Esophagus (tissue), 2 donors: ENCODE data around the gene VPS26B. TPM values are rescaled to one million over a fixed set of nuclear protein-coding genes. Genes with fewer than 3 reads are reported as not detected.
"Not testable (repeated sequence)": the region's sequence is repeated elsewhere in the genome, so short reads cannot be mapped to it uniquely, and the experiment has no call there.

Source experiments
- H3K27ac ChIP-seq, 2 donors: one replicate each; pipeline ENCODE4 v1.5.1; 2013; ENCODE audit warnings: low read depth in 2 of 2, mild to moderate bottlenecking in 2 of 2, inconsistent platforms in 1 of 2, low read length in 1 of 2, moderate library complexity in 1 of 2
- H3K27me3 ChIP-seq, 2 donors: one replicate each; pipeline ENCODE4 v1.6.1; 2013; ENCODE audit warnings: low read length in 2 of 2, control low read depth in 1 of 2, mild to moderate bottlenecking in 1 of 2; ENCODE audit not compliant: insufficient read depth in 2 of 2, control insufficient read depth in 1 of 2
- H3K36me3 ChIP-seq, 2 donors: one replicate each; pipeline ENCODE4 v1.6.1; 2013; ENCODE audit warnings: low read length in 1 of 2; ENCODE audit not compliant: control insufficient read depth in 2 of 2, insufficient read depth in 2 of 2
- H3K4me1 ChIP-seq, 2 donors: one replicate each; pipeline ENCODE4 v1.6.1; 2013; ENCODE audit warnings: low read length in 1 of 2; ENCODE audit not compliant: control insufficient read depth in 2 of 2, insufficient read depth in 2 of 2
- H3K4me3 ChIP-seq, 2 donors: one replicate each; pipeline ENCODE4 v1.5.1; 2013; ENCODE audit warnings: low read length in 2 of 2, mild to moderate bottlenecking in 2 of 2, low read depth in 1 of 2, moderate library complexity in 1 of 2
- H3K9me3 ChIP-seq, 2 donors: one replicate each; pipeline ENCODE4 v1.6.1; 2013; ENCODE audit warnings: mild to moderate bottlenecking in 2 of 2, low read depth in 1 of 2, low read length in 1 of 2, moderate library complexity in 1 of 2; ENCODE audit not compliant: control insufficient read depth in 2 of 2, insufficient read depth in 1 of 2
- WGBS, 2 donors: extraction: QIAGEN DNeasy Blood & Tissue Kit; methylation state at CpG; one replicate each; pipeline ENCODE4 v1.1.7; 2013; 5-methylcytosine and 5-hydroxymethylcytosine counted together
- polyA plus RNA-seq, 2 donors: library from polyadenylated mRNA; stranded (reverse); fragments of 200-250 nt; gene quantifications; one replicate each; pipeline ENCODE4 v1.2.3, GENCODE V29; 2013
- donor health status: healthy with polysubstance abuse.
- donor health status: Bipolar disorder and iron deficiency.

Gene VPS26B
- polyA plus RNA-seq, 2 donors: 13.0 to 17.7 TPM

GRCh38 chr11:134283461-134284230 lies 59.2 kb downstream of the VPS26B start:
- WGBS, 2 donors: 87 to 90% methylated on average over 16 of the region's 16 CpGs
- Histone ChIP-seq H3K27ac (no peak overlapping the region), H3K4me1 (peaks cover 0 to 4% of the 10 kb centered on the region in 2 donors), H3K4me3 (no peak overlapping the region), H3K36me3 (no peaks in the 10 kb centered on the region), H3K9me3 (no peaks in the 10 kb centered on the region), H3K27me3 (no peaks in the 10 kb centered on the region)

DNA sequence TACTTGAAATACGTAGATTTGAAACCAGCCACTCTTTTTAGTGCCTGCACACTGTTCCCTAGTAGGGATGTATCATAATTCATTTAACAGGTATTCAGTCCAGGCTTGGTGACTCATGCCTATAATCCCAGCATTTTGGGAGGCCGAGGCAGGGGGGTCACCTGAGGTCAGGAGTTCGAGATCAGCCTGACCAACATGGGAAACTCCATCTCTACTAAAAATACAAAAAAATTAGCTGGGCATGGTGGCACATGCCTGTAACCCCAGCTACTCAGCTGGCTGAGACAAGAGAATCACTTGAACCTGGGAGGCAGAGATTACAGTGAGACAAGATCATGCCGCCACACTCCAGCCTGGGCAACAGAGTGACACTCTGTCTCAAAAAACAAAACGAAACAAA lies 59.9 kb downstream of the VPS26B start:
- H3K4me3 ChIP-seq, H3K36me3 ChIP-seq, H3K27ac ChIP-seq, H3K9me3 ChIP-seq, H3K27me3 ChIP-seq, H3K4me1 ChIP-seq: not testable (repeated sequence)
- WGBS, 2 donors: 77 to 86% methylated on average over 5 of the region's 5 CpGs

GRCh38 chr11:134287561-134287960 lies 63.1 kb downstream of the VPS26B start:
- H3K4me1 ChIP-seq: peaks cover 0 to 2% of the 10 kb centered on the region in 2 donors
- 93% methylated on average over 12 of the region's 12 CpGs for WGBS, 2 donors
- no peaks in the 10 kb centered on the region for H3K27me3 ChIP-seq
- H3K9me3 ChIP-seq: peaks cover 0 to 2% of the 10 kb centered on the region in 2 donors
- no peak overlapping the region for H3K4me3 ChIP-seq
- no peak overlapping the region for H3K27ac ChIP-seq
- H3K36me3 ChIP-seq: no peaks in the 10 kb centered on the region

- Histone ChIP-seq H3K27me3 (no peaks in the 10 kb centered on the region), H3K9me3 (peaks cover 0 to 2% of the 10 kb centered on the region in 2 donors), H3K4me1 (no peaks in the 10 kb centered on the region), H3K4me3 (no peak overlapping the region), H3K36me3 (no peaks in the 10 kb centered on the region), H3K27ac (no peak overlapping the region)
- 93 to 94% methylated on average over 13 of the region's 13 CpGs for WGBS, 2 donors
These were observed 64.0 kb downstream of the VPS26B start for GRCh38 chr11:134288486-134288885.

DNA sequence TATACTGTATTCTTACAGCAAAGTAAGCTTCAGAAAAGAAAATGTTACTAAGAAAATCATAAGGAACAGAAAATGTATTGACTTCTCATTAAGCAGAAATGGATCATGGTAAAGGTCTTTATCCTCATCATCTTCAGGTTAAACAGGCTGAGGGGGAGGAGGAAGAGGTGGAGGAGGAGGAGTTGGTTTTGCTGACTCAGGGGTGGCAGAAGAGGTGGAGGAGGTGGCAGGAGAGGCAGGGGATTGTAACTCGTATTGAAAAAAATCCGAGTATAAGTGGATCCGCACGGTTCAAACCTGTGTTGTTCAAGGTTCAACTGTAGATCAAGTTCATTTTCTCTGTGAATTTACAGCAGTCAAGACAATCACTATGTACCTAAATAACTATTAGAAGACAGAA lies 64.7 kb downstream of the VPS26B start:
- no peaks in the 10 kb centered on the region for H3K27me3 ChIP-seq
- H3K9me3 ChIP-seq: peaks cover 0 to 2% of the 10 kb centered on the region in 2 donors
- no peaks in the 10 kb centered on the region for H3K4me1 ChIP-seq
- 82 to 86% methylated on average over 4 of the region's 4 CpGs for WGBS, 2 donors
- no peaks in the 10 kb centered on the region for H3K36me3 ChIP-seq
- H3K4me3 ChIP-seq: no peak overlapping the region
- no peak overlapping the region for H3K27ac ChIP-seq

- H3K27ac ChIP-seq: no peak overlapping the region
- no peaks in the 10 kb centered on the region for H3K4me1 ChIP-seq
- H3K9me3 ChIP-seq: peaks cover 0 to 2% of the 10 kb centered on the region in 2 donors
- no peak overlapping the region for H3K4me3 ChIP-seq
- no peaks in the 10 kb centered on the region for H3K36me3 ChIP-seq
- H3K27me3 ChIP-seq: no peaks in the 10 kb centered on the region
- WGBS, 2 donors: 47% methylated on average over 10 to 12 of the region's 12 CpGs
These were observed 65.3 kb downstream of the VPS26B start for GRCh38 chr11:134289789-134290188.

GRCh38 chr11:134290646-134291045 lies 66.2 kb downstream of the VPS26B start:
- Histone ChIP-seq H3K4me1 (no peaks in the 10 kb centered on the region), H3K36me3 (no peaks in the 10 kb centered on the region), H3K27ac (no peak overlapping the region), H3K9me3 (peaks cover 0 to 2% of the 10 kb centered on the region in 2 donors), H3K4me3 (no peak overlapping the region), H3K27me3 (no peaks in the 10 kb centered on the region)
- WGBS, 2 donors: 88 to 90% methylated on average over 7 of the region's 7 CpGs

DNA sequence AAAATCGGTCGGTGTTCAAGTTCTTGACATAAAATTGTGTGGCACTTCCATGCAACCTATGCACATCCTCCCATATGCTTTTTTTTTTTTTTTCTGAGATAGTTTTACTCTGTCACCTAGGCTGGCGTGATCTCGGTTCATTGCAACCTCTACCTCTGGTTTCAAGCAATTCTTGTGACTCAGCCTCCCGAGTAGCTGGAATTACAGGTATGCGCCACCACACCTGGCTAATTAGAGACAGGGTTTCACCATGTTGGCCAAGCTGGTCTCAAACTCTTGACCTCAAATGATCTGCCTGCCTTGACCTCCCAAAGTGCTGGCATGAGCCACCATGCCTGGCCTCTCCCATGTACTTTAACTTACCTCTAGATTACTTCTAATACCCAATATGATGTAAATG lies 66.7 kb downstream of the VPS26B start:
- Histone ChIP-seq H3K4me1 (no peaks in the 10 kb centered on the region), H3K9me3 (peaks cover 0 to 2% of the 10 kb centered on the region in 2 donors), H3K4me3 (no peak overlapping the region), H3K27ac (no peak overlapping the region), H3K27me3 (no peaks in the 10 kb centered on the region), H3K36me3 (no peaks in the 10 kb centered on the region)
- 75 to 90% methylated on average over 6 of the region's 6 CpGs for WGBS, 2 donors

GRCh38 chr11:134292661-134293060 lies 68.2 kb downstream of the VPS26B start:
- peaks cover 0 to 2% of the 10 kb centered on the region in 2 donors for H3K9me3 ChIP-seq
- no peaks in the 10 kb centered on the region for H3K36me3 ChIP-seq
- no peaks in the 10 kb centered on the region for H3K4me1 ChIP-seq
- no peak overlapping the region for H3K27ac ChIP-seq
- H3K4me3 ChIP-seq: no peak overlapping the region
- H3K27me3 ChIP-seq: no peaks in the 10 kb centered on the region
- WGBS, 2 donors: 76 to 84% methylated on average over 15 of the region's 15 CpGs
